Adrenal gland (tissue), 5 donors: ENCODE results near the gene KCNK5.

Experiments
- CTCF ChIP-seq, 6 experiments: fragments of 450-650 bp in 4 of 6; fragments of 200-600 bp in 2 of 6; sonication (generic) in 1 of 6; IDR thresholded peaks; 1 replicate in 5 of 6; 2 replicates in 1 of 6; pipeline versions ENCODE4 v1.5.1 to v1.8.0; 2016 to 2021; ENCODE audit warnings: antibody characterized with exemption in 6 of 6, mild to moderate bottlenecking in 2 of 6, moderate library complexity in 1 of 6
- POLR2A ChIP-seq, 2 donors: fragments of 450-650 bp; IDR thresholded peaks; one replicate each; pipeline ENCODE4 v1.6.1; 2017; ENCODE audit warnings: antibody characterized with exemption in 2 of 2, mild to moderate bottlenecking in 2 of 2, moderate library complexity in 1 of 2
- donor health status: DM: no; HTN: no; CAD: no.

DNA sequence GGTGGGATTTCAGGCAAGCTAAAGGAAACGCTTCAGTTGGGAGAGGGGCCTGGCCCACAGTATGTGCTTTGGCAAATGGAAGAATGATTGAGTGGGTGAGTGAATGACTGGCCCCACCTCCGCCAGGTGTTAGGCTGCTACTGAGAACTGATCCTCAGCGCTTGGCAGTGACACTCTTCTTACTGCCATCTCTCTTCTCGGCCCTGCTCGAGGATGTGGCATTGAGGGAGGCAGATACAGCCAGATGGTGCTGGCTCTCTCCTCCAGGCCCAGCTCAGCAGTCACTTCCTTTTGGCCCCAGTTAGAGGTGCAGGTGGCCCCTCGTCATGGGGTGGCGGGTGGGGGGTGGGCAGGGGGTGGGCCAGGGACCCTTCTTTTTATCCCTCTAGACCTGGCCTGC lies 38.9 kb upstream of the KCNK5 start:
- TF ChIP-seq CTCF (IDR thresholded peaks at IDR 0.05) (no peak), POLR2A (IDR thresholded peaks at IDR 0.05) (no peak)
